Measurements from ENCODE around the gene SEMA5B.

The SEMA5B gene

DNA sequence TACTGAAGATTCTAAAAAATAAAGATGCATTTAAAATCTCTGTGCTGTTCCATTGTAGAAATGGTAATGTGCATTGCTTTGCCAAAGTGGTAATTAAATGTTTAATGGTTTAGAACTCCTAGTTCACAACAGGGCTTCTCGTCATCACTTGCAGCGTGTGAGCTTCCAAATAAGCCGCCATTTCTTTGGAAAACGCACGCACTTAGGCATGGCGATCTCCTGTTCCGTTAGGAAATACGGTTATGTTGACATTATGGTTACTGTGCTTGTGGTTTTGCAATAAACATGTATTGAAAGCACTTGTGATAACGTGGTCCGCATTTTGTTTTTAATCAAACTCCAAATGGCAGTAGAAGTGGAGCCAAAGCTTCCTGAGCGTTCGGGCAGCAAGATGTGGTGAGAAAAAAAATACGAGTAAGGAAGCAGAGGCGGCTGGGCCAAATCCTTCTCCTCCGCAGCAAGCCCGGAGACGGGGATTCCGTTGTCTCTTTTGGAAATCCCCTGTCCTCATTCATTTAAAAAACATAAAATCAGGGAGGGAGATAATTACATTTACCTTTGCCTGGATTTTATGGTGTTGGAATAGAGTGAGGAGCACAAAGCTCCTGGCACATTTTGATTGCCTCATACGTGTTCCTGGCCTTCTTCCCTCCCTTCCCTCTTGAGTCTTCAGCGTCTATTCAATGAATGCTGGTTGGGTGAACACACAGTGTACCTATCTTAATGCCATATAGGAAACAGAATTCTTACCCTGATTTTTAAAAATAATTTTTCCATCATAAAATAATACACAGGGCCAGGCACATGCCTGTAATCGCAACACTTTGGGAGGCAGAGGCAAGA lies 135.2 kb downstream of the SEMA5B start:
- no peak for DNase-seq (ENCODE audit: low read depth)

DNA sequence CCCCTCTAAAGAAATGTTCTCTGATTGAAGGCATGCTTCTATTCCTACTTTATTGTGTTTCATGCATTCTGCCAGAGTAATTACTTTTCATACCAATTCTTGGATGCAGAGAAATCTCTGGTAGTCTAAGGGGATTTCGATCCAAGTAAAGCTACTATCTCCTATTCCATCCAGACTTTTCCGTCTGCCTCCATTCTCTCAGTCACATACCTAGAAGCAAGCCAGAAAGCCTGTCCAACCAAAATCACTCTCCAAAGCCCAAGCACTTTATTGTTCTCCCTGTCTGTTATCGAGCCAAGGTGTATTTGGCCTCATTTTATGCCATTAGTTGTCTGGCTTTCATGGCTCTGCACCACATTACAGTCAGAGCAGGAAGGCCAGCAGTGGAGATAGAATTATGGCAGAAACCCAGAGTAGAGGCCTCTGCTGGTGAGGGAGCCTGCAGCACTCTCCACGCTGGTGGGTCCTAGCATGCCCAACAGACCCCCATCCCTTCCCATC lies 136.8 kb downstream of the SEMA5B start:
- DNase-seq (ENCODE audit: low read depth) = no peak

DNA sequence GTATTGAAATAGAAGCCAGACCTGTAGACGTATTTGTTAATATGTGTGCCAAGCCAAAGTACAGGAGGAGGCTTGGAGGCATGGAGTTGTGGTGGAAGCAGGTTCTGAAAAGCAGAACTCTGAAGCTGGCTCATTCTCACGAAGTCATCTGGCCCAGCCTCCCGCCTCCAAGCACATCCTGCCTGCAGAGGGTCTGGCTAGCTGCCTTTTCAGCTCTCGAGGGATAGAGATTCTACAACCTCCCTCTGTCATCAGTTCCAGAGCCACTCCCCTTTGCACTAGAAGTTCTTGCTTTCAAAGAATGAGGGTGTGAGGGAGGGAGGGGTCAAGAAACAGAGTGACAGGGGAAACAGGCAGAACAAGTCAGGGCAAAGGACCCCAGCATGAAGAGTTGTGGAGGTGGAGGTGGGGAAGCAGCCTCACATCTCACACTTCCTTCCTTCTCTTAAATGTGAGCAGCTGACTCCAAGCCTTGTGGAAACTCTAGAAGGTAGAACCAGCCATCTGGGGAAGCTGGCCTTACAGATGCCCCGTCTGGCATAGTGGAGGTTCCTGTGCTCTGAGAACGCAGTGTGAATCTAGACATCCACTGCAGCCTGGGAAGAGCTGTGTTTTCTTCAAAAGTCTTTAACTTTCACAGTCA lies 137.4 kb downstream of the SEMA5B start:
- DNase-seq (ENCODE audit: low read depth) = no peak

- no peak for DNase-seq (ENCODE audit: low read depth)
These were observed 140.6 kb downstream of the SEMA5B start for GRCh38 chr3:122886946-122887345.

GRCh38 chr3:122886251-122886650 lies 141.3 kb downstream of the SEMA5B start:
- DNase-seq (ENCODE audit: low read depth) = no peak

- no peak for DNase-seq (ENCODE audit: low read depth)
These were observed 145.1 kb downstream of the SEMA5B start for GRCh38 chr3:122882361-122882947.

DNA sequence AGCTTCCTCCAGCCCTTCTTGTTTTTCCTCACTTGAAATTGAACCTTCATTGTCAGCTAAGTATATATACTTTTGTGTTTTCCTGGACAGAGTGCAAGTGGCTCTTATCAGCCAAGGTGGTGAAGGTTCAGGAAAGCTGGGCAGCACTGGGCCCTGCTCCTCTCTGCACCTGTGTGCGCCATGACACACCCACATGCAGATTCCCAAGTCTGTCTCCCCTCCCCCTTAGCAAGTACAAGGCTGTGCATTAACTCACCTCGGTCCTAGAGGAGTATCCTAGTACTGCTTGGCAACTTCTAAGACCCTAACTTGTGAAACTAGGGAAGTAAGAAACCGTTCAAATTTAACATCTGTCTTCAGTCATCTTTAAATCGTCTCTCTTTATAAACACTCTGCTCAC lies 146.9 kb downstream of the SEMA5B start:
- DNase-seq (ENCODE audit: low read depth) = no peak

DNA sequence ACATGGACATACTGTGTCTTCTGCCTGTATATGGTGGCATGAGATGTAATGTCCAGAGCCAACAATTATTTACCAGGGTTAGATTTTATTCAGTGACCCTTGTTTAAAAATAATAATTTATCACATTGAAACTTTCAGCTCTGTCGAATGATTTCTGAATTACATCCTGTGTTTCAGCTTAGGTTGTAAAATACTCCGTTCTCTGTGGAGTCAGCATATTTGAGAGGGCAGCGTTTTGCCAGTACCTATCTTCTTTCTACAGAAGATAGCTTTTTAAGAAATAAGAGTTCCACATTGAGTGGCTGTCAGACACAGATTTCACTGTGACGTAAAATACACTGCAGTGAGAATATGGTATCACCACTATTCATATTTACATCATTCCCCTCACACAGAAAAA lies 147.4 kb downstream of the SEMA5B start:
- no peak for DNase-seq (ENCODE audit: low read depth)

DNA sequence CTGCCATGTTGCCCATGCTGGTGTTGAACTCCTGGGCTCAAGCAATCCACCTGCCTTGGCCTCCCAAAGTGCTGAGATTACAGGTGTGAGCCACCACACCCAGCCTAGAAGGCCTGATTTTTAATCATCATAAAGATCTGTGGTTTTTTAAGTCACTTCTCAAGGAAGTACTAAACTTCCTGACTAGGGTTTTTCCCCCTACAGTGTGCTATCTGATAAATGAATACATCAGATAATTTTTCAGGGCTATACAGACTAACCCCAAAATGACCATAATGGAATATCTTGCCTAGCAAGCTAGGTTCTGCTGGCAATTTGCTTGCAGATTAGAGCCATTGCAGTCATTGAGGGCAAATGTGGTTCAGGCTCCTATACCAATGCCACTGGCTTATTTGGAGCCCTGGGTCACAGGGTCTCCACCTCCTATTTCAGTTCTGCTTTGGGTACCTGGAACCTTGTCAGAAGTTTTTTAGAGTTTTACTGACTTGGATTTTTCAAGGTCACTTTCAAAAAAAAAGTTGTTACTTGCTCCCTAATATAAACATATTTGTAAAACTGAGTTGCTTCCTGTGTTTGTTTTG lies 151.9 kb downstream of the SEMA5B start:
- DNase-seq (ENCODE audit: low read depth) = no peak

- no peak for DNase-seq (ENCODE audit: low read depth)
These were observed 153.6 kb downstream of the SEMA5B start for GRCh38 chr3:122873741-122874515.

DNA sequence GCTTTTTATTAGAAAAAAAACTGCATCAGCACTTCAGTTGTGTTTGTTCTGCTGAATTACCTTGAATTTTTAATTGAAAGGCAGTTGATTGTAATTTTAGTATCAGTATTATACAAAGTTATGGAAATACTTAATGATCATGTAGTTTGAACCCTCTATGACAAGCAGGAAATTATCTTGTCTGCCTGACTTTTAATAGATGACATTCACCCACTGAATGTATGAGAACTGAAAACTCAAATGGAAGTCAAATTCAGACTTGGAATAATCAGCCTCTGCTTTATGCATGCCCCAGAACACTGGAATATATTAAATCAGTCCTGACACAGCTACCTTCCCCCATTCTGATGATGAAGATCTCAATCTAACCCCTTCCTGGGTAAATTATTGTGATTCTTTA lies 159.2 kb downstream of the SEMA5B start:
- DNase-seq (ENCODE audit: low read depth) = no peak

DNA sequence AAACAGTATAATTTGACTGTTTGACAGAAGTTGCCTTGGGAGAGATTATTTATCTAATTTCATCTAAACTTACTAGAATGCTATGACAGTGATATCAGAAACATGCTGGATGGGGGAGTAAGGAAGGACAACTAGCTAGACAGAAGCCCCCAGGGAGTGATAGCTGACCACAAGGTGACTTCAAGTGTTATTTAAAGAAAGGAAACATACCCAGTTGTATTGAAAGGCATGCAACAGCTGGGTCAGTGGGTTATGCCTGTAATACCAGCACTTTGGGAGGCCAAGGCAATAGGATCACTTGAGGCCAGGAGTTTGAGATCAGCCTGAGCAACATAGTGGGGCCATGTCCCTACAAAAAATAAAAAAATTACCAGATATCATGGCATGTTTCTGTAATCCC lies 163.1 kb downstream of the SEMA5B start:
- no peak for DNase-seq (ENCODE audit: low read depth)

- DNase-seq (ENCODE audit: low read depth) = no peak
These were observed 165.2 kb downstream of the SEMA5B start for GRCh38 chr3:122862381-122862780.
